OCI-LY7 (cell line): ENCODE results near the gene UBE3B. TPM values are rescaled to one million over a fixed set of nuclear protein-coding genes. Genes with fewer than 3 reads are reported as not detected.
A peak's percentile ranks its signal among the peaks of the same experiment; 100 is the strongest.

Experiments used
- BruUV-seq: library from RNA; stranded (reverse); fragments of 400-500 nt; replicated peaks from 2 replicates; lab custom pipeline; 2021; lab: Mats Ljungman, UMichigan
- CTCF ChIA-PET: fragments of 300-600 bp; sonication (Branson Sonifier 250); formaldehyde crosslinking; loops from one replicate; lab custom pipeline; 2022; ENCODE audit warnings: antibody characterized with exemption; ENCODE audit not compliant: unreplicated experiment; lab: Charles Lee
- POLR2A ChIA-PET: fragments of 300-600 bp; sonication (Branson Sonifier 250); formaldehyde crosslinking; loops from one replicate; lab custom pipeline; 2022; ENCODE audit warnings: antibody characterized with exemption; lab: Charles Lee
- DNase-seq: peaks from one replicate; pipeline ENCODE4 v3.0.0-alpha.2; 2015; ENCODE audit warnings: low spot score
- H2AFZ ChIP-seq: fragments of 200-600 bp; sonication (generic), shearing (Covaris generic); 2 replicates; pipeline ENCODE4 v1.6.1; 2014; ENCODE audit warnings: mild to moderate bottlenecking, antibody characterized with exemption, low read length, moderate library complexity
- H3K27ac ChIP-seq: fragments of 200-600 bp; sonication (generic); 2 replicates; pipeline ENCODE4 v1.5.1; 2014; ENCODE audit warnings: mixed run types, low read depth, mild to moderate bottlenecking, moderate library complexity, low read length, inconsistent platforms; ENCODE audit not compliant: poor library complexity, severe bottlenecking
- H3K36me3 ChIP-seq: fragments of 200-600 bp; sonication (generic); 2 replicates; pipeline ENCODE4 v1.6.1; 2014; ENCODE audit warnings: mild to moderate bottlenecking, antibody characterized with exemption, low read length, moderate library complexity, mixed read lengths; ENCODE audit not compliant: insufficient read depth
- H3K4me1 ChIP-seq: fragments of 200-600 bp; sonication (generic); 2 replicates; pipeline ENCODE4 v1.5.1; 2014; ENCODE audit warnings: mild to moderate bottlenecking, low read length; ENCODE audit not compliant: insufficient read depth, poor library complexity, severe bottlenecking
- H3K4me2 ChIP-seq: fragments of 200-600 bp; sonication (generic); 2 replicates; pipeline ENCODE4 v1.6.1; 2014; ENCODE audit warnings: mild to moderate bottlenecking, low read length
- H3K4me3 ChIP-seq: fragments of 200-600 bp; sonication (generic); 2 replicates; pipeline ENCODE4 v1.5.1; 2014; ENCODE audit warnings: mild to moderate bottlenecking, low read depth, low read length; ENCODE audit not compliant: poor library complexity, severe bottlenecking
- H3K79me2 ChIP-seq: fragments of 200-600 bp; sonication (generic); 2 replicates; pipeline ENCODE4 v1.6.1; 2016; ENCODE audit warnings: low read depth, mild to moderate bottlenecking, low read length, moderate library complexity, mixed read lengths; ENCODE audit not compliant: insufficient read depth
- H3K9me2 ChIP-seq: fragments of 200-600 bp; sonication (generic); 2 replicates; pipeline ENCODE4 v1.6.1; 2016; ENCODE audit warnings: mild to moderate bottlenecking, low read length, mixed read lengths; ENCODE audit not compliant: insufficient read depth
- H3K9me3 ChIP-seq: fragments of 200-600 bp; sonication (generic); 2 replicates; pipeline ENCODE4 v1.6.1; 2014; ENCODE audit warnings: mild to moderate bottlenecking, mixed run types, low read length, mixed read lengths
- H4K20me1 ChIP-seq: fragments of 200-600 bp; sonication (generic); 2 replicates; pipeline ENCODE4 v1.6.1; 2014; ENCODE audit warnings: mild to moderate bottlenecking, antibody characterized with exemption, low read length, moderate library complexity, mixed read lengths; ENCODE audit not compliant: insufficient read depth
- CTCF ChIP-seq: fragments of 200-600 bp; sonication (generic); conservative IDR thresholded peaks from 2 replicates; pipeline ENCODE4 v1.5.1; 2014; ENCODE audit warnings: mild to moderate bottlenecking, antibody characterized with exemption, low read length, moderate library complexity, mixed read lengths
- EZH2phosphoT487 ChIP-seq: fragments of 200-600 bp; sonication (generic); IDR thresholded peaks from 2 replicates; pipeline ENCODE4 v1.6.1; 2018; ENCODE audit warnings: low read depth, borderline replicate concordance, mild to moderate bottlenecking, mixed run types, antibody characterized with exemption, low read length, moderate library complexity, mixed read lengths
- intact Hi-C: fragments of 100-400 bp; cut with micrococcal nuclease; formaldehyde crosslinking; loops from one replicate; pipeline ENCODE4 v1.10.0; 2022; ENCODE audit not compliant: unreplicated experiment
- total RNA-seq, 2 experiments: library from RNA; depleted of rRNA in 1 of 2; stranded (reverse); fragments of >200 nt in 1 of 2; shearing (Covaris generic) in 1 of 2; gene quantifications; 2 replicates each; pipeline ENCODE4 v1.2.3, GENCODE V29; 2014 to 2022

The UBE3B gene
- total RNA-seq, 2 experiments from 2014 or later: 27.8 to 32.6 TPM

GRCh38 chr12:109553483-109553882 is 76.0 kb downstream of the UBE3B start:
- no peak overlapping the region for H3K4me2 ChIP-seq
- H3K9me2 ChIP-seq: no peaks in the 10 kb centered on the region
- BruUV-seq: no TSS peak
- H3K4me3 ChIP-seq: no peak overlapping the region
- ChIA-PET CTCF (no interaction called here), POLR2A (interaction anchor here (0.6 to 1.3 kb wide), 2 partner anchors 19 to 274 kb away, joined by 3 to 4 read pairs; no protein-coding TSS in a partner anchor)
- intact Hi-C loops: no loop called here
- H3K36me3 ChIP-seq: no peaks in the 10 kb centered on the region
- H3K9me3 ChIP-seq: no peaks in the 10 kb centered on the region
- no peak for DNase-seq
- no peaks in the 10 kb centered on the region for H3K4me1 ChIP-seq
- no peak overlapping the region for H2AFZ ChIP-seq
- TF ChIP-seq EZH2phosphoT487: no peak
- no peak for TF ChIP-seq CTCF
- H4K20me1 ChIP-seq: no peaks in the 10 kb centered on the region
- H3K79me2 ChIP-seq: no peaks in the 10 kb centered on the region
- no peak overlapping the region for H3K27ac ChIP-seq

- Histone ChIP-seq H3K4me3 (no peak overlapping the region), H4K20me1 (no peaks in the 10 kb centered on the region), H3K79me2 (no peaks in the 10 kb centered on the region), H3K4me1 (no peaks in the 10 kb centered on the region), H3K9me3 (no peaks in the 10 kb centered on the region), H3K9me2 (no peaks in the 10 kb centered on the region), H3K27ac (no peak overlapping the region), H3K4me2 (no peak overlapping the region), H3K36me3 (no peaks in the 10 kb centered on the region), H2AFZ (no peak overlapping the region)
- intact Hi-C loops: no loop called here
- POLR2A ChIA-PET: no interaction called here
- BruUV-seq: no TSS peak
- CTCF ChIA-PET: no interaction called here
- TF ChIP-seq CTCF: no peak
- TF ChIP-seq EZH2phosphoT487: no peak
- DNase-seq: no peak
Observed at GRCh38 chr12:109553906-109554500, 76.6 kb downstream of the UBE3B start.

- no peak overlapping the region for H3K4me2 ChIP-seq
- H3K4me3 ChIP-seq: no peak overlapping the region
- H3K36me3 ChIP-seq: no peaks in the 10 kb centered on the region
- ChIA-PET POLR2A (interaction anchor here (0.6 to 1.0 kb wide), 2 partner anchors 18 to 454 kb away, joined by 3 read pairs; no protein-coding TSS in a partner anchor), CTCF (no interaction called here)
- BruUV-seq: TSS peak; percentile 50
- H4K20me1 ChIP-seq: no peaks in the 10 kb centered on the region
- TF ChIP-seq CTCF (no peak), EZH2phosphoT487 (no peak)
- H3K9me3 ChIP-seq: no peaks in the 10 kb centered on the region
- no peaks in the 10 kb centered on the region for H3K9me2 ChIP-seq
- H3K4me1 ChIP-seq: no peaks in the 10 kb centered on the region
- intact Hi-C loops: no loop called here
- no peak for DNase-seq
- H3K27ac ChIP-seq: no peak overlapping the region
- H2AFZ ChIP-seq: no peak overlapping the region
- no peaks in the 10 kb centered on the region for H3K79me2 ChIP-seq
Observed at GRCh38 chr12:109554761-109555160, 77.3 kb downstream of the UBE3B start.
